Measurements from ENCODE around the gene GSE1.

The GSE1 gene

GRCh38 chr16:85611444-85612190, 1.5 kb upstream of the GSE1 start:
- Histone ChIP-seq H3K27ac (replicated peaks) (peak overlapping the region; percentile 97), H3K27me3 (ENCODE audit: insufficient read depth, poor library complexity, severe bottlenecking) (no peaks in the 10 kb centered on the region), H3K4me3 (replicated peaks; ENCODE audit: insufficient read depth, low read length) (peak overlapping the region; percentile 64)
- DNase-seq (ENCODE audit: low read depth in 1 of 2, low spot score in 1 of 2) = peak; percentile 45 to 68
- TF ChIP-seq CTCF (IDR thresholded peaks at IDR 0.05; ENCODE audit: insufficient read depth, low read length) (no peak), POLR2AphosphoS5 (IDR thresholded peaks at IDR 0.05; ENCODE audit: low read depth) (no peak), GABPA (IDR thresholded peaks at IDR 0.05; ENCODE audit: low read depth) (no peak), REST (IDR thresholded peaks at IDR 0.05; ENCODE audit: insufficient replicate concordance, low read depth) (no peak), SPI1 (IDR thresholded peaks at IDR 0.05; ENCODE audit: borderline replicate concordance, low read depth) (no peak)

GRCh38 chr16:85612191-85612800, 826 bp upstream of the GSE1 start:
- Histone ChIP-seq H3K4me3 (replicated peaks; ENCODE audit: insufficient read depth, low read length) (peak overlapping the region; percentile 64), H3K27me3 (ENCODE audit: insufficient read depth, poor library complexity, severe bottlenecking) (no peaks in the 10 kb centered on the region), H3K27ac (replicated peaks) (peak overlapping the region; percentile 97)
- DNase-seq (ENCODE audit: low read depth in 1 of 2, low spot score in 1 of 2) = peak; percentile 44 to 78
- TF ChIP-seq CTCF (IDR thresholded peaks at IDR 0.05; ENCODE audit: insufficient read depth, low read length) = no peak

GRCh38 chr16:85613604-85614337, 649 bp downstream of the GSE1 start:
- TF ChIP-seq REST (IDR thresholded peaks at IDR 0.05; ENCODE audit: insufficient replicate concordance, low read depth) (no peak), GABPA (IDR thresholded peaks at IDR 0.05; ENCODE audit: low read depth) (no peak), SPI1 (IDR thresholded peaks at IDR 0.05; ENCODE audit: borderline replicate concordance, low read depth) (no peak), POLR2AphosphoS5 (IDR thresholded peaks at IDR 0.05; ENCODE audit: low read depth) (no peak), CTCF (IDR thresholded peaks at IDR 0.05; ENCODE audit: insufficient read depth, low read length) (no peak)
- H3K27ac ChIP-seq (replicated peaks) = peak overlapping the region; percentile 97
- no peaks in the 10 kb centered on the region for H3K27me3 ChIP-seq (ENCODE audit: insufficient read depth, poor library complexity, severe bottlenecking)
- H3K4me3 ChIP-seq (replicated peaks; ENCODE audit: insufficient read depth, low read length) = peak overlapping the region; percentile 64
- peak; percentile 41 to 43 for DNase-seq (ENCODE audit: low read depth in 1 of 2, low spot score in 1 of 2)

Measured in HL-60 (cell line).